Measurements from ENCODE around the gene LARP4B.

Gene LARP4B

DNA sequence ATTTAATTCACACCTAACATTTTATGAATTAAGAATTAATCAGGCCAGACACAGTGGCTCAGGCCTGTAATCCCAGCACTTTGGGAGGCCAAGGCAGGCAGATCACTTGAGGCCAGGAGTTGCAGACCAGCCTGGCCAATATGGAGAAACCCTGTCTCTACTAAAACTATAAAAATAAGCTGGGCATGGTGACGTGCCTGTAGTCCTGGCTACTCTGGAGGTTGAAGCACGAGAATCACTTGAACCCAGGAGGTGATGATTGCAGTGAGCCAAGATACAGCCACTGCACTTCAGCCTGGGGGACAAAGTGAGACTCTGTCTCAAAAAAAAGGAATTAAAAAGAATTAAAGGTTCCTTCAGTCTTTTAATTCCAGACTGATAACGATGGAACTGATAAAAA is 11.1 kb downstream of the LARP4B start:
- in situ Hi-C loops (cut with HindIII; ENCODE audit: low sequenced_read_pairs) = no loop called here
- TF ChIP-seq, protein P1, sequence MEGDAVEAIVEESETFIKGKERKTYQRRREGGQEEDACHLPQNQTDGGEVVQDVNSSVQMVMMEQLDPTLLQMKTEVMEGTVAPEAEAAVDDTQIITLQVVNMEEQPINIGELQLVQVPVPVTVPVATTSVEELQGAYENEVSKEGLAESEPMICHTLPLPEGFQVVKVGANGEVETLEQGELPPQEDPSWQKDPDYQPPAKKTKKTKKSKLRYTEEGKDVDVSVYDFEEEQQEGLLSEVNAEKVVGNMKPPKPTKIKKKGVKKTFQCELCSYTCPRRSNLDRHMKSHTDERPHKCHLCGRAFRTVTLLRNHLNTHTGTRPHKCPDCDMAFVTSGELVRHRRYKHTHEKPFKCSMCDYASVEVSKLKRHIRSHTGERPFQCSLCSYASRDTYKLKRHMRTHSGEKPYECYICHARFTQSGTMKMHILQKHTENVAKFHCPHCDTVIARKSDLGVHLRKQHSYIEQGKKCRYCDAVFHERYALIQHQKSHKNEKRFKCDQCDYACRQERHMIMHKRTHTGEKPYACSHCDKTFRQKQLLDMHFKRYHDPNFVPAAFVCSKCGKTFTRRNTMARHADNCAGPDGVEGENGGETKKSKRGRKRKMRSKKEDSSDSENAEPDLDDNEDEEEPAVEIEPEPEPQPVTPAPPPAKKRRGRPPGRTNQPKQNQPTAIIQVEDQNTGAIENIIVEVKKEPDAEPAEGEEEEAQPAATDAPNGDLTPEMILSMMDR (IDR thresholded peaks at IDR 0.05; ENCODE audit: low read depth, low read length) = no peak
- no peak for DNase-seq (ENCODE audit: low read depth, low spot score)
- no peak overlapping the region for H3K4me3 ChIP-seq (ENCODE audit: low read depth, low read length)

- TF ChIP-seq, protein P1 (IDR thresholded peaks at IDR 0.05; ENCODE audit: low read depth, low read length) = no peak
- H3K4me3 ChIP-seq (ENCODE audit: low read depth, low read length) = no peak overlapping the region
- no peak for DNase-seq (ENCODE audit: low read depth, low spot score)
- in situ Hi-C loops (cut with HindIII; ENCODE audit: low sequenced_read_pairs) = no loop called here
Observed at GRCh38 chr10:919481-919880, 12.0 kb downstream of the LARP4B start.

- in situ Hi-C loops (cut with HindIII; ENCODE audit: low sequenced_read_pairs) = no loop called here
- TF ChIP-seq, protein P1 (IDR thresholded peaks at IDR 0.05; ENCODE audit: low read depth, low read length) = no peak
- DNase-seq (ENCODE audit: low read depth, low spot score) = no peak
- no peak overlapping the region for H3K4me3 ChIP-seq (ENCODE audit: low read depth, low read length)
Observed at GRCh38 chr10:917999-918398, 13.5 kb downstream of the LARP4B start.

- DNase-seq (ENCODE audit: low read depth, low spot score) = no peak
- in situ Hi-C loops (cut with HindIII; ENCODE audit: low sequenced_read_pairs) = no loop called here
- TF ChIP-seq, protein P1 (IDR thresholded peaks at IDR 0.05; ENCODE audit: low read depth, low read length) = no peak
- H3K4me3 ChIP-seq (ENCODE audit: low read depth, low read length) = no peak overlapping the region
Observed at GRCh38 chr10:917416-917720, 14.1 kb downstream of the LARP4B start.

- in situ Hi-C loops (cut with HindIII; ENCODE audit: low sequenced_read_pairs) = no loop called here
- no peak for DNase-seq (ENCODE audit: low read depth, low spot score)
- TF ChIP-seq, protein P1 (IDR thresholded peaks at IDR 0.05; ENCODE audit: low read depth, low read length) = no peak
- H3K4me3 ChIP-seq (ENCODE audit: low read depth, low read length) = no peak overlapping the region
Observed at GRCh38 chr10:916716-917415, 14.6 kb downstream of the LARP4B start.

DNA sequence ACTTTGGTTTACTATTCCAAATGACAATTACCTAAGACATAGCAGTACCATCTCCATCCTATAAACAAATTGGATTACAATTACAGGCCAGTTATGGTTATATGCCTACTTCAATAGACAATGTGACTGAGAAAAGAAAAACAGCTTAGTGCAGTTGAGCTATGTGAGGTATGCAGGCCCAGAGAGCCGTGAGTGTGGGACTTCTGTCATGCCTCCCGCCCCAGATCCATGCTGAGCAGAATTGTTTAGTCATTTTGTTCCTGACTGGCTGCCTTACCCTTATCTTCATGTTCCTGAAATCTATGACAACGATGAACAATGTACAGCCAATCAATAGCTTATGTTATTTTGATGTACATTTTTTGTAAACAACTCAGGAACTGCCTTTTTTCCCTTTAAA is 21.7 kb downstream of the LARP4B start:
- in situ Hi-C loops (cut with HindIII; ENCODE audit: low sequenced_read_pairs) = no loop called here

More for the DNA sequence above, 21.7 kb downstream of the LARP4B start:
- H3K4me3 ChIP-seq (ENCODE audit: low read depth, low read length) = no peak overlapping the region
- TF ChIP-seq, protein P1 (IDR thresholded peaks at IDR 0.05; ENCODE audit: low read depth, low read length) = no peak
- peak; percentile 53 for DNase-seq (ENCODE audit: low read depth, low spot score)
